HT-29 (cell line): ENCODE data around the gene INSYN2A. TPM values are rescaled to one million over a fixed set of nuclear protein-coding genes. Genes with fewer than 3 reads are reported as not detected.

Source experiments
- DNase-seq: peaks from one replicate; pipeline ENCODE4 v3.0.0-alpha.2; 2015; ENCODE audit warnings: low spot score
- total RNA-seq: library from RNA; depleted of rRNA; stranded (reverse); fragments of >200 nt; shearing (Covaris generic); gene quantifications from 2 replicates; pipeline ENCODE4 v1.2.3, GENCODE V29; 2014

Gene INSYN2A
- total RNA-seq, 1 experiment from 2014 or later = not detected

DNA sequence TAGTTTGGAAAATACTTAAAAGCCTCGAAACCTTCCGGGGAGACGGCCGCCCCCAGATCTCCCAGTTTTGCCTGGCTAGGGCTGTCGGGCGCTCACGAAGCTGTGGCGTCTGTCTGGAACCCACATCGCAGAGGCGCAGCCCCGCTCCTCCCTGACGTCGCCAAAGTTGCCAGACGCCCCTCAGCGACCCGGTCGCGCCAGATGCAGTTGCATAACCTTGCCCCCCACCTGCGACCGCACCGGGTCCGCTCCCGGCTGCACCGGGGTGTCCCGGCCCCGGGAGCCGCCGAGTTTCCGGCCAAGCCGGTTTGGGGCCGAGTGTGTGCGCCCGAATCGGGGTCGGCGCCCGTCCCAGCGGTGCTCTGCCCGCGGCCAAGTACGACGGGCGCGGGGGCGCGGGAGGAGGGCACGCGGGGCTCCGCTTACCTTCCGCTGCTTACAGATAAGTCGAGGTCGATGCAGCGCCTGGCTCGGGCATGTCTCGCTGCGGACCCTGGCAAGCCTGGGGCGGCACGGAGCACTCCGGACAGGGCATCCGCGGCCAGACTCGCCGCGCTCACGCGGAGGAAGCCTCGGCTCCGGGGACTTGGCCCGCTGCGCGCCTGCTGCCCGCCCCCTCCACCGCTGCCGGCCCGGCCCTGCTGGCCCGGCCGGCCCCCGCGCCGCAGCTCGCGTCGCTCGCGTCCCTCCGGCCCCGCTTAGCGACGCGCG is 665 bp downstream of the INSYN2A start:
- DNase-seq = no peak

GRCh38 chr10:127195041-127195506 is 1.3 kb downstream of the INSYN2A start:
- DNase-seq = no peak

GRCh38 chr10:127194599-127194998 is 1.8 kb downstream of the INSYN2A start:
- no peak for DNase-seq

DNA sequence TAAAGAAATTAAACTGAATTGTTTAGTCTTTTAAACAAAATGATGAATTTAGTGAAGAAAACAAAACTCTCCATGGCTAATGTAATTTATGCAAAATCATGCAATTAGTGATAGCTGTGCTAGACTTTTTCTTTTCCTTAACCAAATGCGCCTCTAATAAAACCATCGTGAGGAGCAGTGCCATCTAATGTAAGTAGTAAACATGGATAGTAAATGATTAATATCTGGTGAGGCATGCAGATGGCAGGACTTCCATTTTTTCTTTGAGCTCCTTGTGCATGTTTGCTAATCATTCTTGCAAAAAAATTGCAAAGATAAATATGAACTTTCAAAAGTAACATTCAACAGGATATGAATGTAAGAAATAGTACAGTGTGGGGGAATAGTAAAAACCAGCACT is 2.3 kb downstream of the INSYN2A start:
- DNase-seq = no peak

DNA sequence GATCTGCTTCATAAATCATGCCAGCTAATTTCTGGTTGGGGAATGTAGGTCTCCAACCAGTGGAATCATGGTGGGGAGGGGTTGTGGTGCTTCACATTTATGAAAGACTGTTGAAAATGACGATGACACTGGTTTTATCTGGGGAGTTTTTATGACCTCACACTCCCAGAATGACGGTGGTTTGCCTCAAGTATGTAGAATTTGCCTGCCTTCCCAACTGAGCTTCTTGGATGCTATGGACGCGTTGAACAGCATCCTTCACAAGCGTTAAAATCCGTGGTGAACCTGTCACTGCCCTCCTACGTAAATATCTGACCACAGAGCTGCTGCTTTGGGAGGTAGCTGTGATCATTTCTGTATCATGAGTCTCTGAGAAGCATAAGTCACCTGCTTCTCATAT is 3.3 kb downstream of the INSYN2A start:
- no peak for DNase-seq

DNA sequence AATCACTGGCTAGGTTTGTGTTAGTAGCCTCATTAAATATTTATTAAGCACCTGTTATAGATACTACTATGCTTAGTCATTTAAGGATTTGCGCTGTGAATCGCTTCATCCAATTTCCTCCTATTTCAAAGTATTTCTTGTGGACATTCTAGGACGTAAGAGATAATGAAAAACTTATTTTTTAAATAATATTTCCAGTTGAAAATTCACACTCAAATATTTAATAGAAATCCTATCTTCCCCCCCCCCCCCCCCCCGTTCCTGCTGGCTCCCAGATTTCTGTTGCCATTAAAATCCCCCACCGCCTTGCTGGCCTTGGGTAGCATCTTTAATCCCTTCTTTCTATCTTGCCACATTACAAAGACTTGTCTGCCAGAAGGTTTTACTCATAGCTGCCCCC is 6.0 kb downstream of the INSYN2A start:
- no peak for DNase-seq

DNA sequence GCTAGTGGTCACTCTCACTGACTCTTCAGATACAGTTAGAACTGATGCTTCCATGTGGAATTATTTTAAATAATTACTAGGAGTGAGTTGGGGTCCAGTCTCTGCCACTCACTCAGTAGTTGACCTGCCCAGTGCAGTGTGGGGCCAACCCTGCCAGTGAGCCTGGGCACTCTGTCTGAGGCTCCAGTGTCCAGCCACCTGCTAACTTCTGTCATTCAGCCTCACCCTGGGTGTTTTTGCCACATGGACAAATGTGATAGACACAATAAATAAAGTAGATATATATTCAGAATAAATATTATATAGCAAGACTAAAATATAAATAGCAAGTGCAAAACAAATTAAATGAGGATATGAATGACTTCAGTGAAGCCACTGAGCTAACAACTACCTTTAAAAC is 7.2 kb downstream of the INSYN2A start:
- DNase-seq = no peak

- no peak for DNase-seq
Observed at GRCh38 chr10:127186813-127187212, 9.6 kb downstream of the INSYN2A start.

DNA sequence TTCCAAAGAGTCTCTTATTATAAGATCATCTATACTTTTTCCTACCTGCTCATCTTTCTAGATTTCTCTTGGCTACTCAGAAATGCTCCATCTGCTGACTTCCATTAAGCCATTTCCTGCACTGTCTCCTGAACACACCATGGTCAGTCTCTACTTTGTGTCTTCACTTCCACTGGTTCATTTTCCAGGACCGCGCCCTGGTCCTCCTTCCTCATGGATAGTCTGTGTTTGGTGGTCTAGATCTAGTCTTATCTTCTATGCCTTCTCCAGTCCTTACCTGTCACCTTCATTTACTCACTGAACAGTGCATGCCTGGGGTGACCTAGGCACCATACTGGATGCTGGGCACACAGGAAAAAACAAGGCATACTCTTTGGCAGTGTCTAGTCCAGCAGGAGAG is 11.8 kb downstream of the INSYN2A start:
- no peak for DNase-seq

GRCh38 chr10:127182161-127182560 is 14.2 kb downstream of the INSYN2A start:
- DNase-seq = no peak

DNA sequence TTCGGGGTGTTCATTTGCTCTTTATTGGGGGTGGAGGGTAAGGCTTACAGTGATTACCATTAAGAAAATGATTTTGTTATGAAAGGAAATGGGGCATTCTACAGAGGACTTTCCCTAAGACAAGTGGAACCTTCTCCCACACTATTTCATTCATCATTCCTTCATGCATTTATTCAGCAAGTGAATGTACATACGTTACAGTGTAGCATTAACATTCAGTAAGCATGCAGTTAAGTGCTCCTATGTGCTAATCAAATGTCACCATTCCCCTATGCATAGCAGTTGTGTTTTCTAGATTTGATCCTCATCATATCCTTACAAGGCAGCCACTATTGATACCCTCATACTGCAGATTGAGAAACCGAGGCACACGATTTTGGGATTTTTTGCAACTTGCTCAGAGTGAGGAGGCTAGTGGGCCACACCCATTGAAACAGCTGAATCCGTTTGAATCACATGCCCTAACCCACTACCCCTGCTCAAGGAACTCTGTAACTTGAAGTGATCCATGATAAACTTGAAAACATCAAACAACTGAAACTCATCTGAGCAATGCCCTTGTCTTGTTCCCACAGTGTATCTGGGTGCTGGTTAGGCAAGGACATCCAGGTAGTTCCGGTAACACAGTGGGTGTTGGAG is 16.7 kb downstream of the INSYN2A start:
- DNase-seq = no peak

- DNase-seq = no peak
Observed at GRCh38 chr10:127176649-127177048, 19.7 kb downstream of the INSYN2A start.

DNA sequence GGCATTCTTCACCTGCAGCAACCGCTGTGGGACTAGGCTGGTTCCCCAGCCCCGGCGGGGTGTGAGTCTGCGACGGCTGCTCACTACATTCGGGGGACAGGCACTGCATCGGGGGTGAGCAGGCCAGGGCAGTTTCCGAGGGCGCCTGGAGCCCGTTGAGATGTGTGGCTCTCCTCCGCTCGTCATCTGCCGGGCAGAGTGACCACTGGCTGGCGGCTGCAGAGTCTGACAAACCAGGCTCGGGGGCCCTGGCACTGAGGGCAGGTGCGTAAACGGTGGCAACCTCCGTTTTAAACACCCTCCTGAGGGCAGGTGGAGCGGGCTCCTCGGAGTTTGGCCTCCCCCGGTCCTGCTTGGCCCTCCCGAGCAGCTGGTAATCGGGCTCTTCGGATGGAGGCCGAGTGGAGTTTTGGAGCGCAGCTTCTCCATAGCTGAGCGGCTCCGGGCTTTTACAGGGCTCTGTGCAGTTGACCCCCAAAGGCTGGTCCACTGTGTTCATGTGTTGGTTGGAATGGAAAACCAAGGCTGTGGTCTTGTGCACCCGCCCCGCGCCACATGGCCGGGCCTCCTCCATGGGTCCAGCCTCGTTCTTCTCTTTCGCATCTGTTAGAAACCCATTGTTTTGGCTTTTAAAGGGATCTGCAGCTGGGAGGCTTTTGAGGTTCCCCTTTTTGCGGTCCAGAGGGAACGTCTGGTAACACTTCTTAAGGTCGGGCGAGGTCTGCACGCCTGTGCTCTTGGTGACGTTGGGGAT is 20.9 kb downstream of the INSYN2A start:
- DNase-seq = no peak

- no peak for DNase-seq
Observed at GRCh38 chr10:127174866-127175265, 21.5 kb downstream of the INSYN2A start.

DNA sequence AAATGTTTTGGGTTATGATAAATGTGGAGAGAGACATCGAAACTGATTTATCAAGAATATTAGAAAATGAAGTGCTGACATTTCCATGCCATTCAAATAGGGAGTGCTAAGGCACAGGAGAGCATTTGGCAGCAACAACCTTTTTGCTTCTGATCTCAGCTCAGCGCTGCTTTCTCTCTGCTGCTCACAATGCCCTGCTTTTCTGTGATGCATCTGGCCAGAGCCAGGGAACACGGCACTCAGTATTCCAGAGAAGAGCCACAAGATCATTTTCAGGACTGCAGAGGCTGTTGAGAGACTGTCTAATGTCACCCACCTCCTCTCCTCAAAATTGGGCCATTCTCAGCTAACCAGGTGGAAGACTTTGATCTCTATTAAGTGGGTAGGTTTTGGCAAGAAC is 28.1 kb downstream of the INSYN2A start:
- no peak for DNase-seq

DNA sequence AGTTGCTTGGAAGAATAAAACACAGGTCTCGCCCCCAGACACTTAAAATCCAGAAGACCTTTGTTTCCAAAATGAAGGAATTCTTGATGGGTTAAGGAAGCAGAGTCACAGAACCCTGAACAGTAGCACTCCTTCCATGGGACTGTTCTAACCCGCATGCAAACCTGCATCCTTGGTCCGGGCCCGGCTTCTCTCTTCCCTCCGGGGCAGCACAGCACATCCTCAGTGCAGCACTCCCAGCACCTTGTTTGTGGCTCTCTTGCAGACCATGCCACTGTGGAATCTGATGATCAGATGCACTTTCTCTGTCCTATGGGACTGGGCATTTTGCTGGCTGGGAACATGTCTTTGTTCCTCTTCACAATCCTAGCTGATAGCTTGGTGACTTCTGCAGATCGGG is 33.5 kb downstream of the INSYN2A start:
- DNase-seq = no peak

- DNase-seq = no peak
Observed at GRCh38 chr10:127161482-127161881, 34.9 kb downstream of the INSYN2A start.

DNA sequence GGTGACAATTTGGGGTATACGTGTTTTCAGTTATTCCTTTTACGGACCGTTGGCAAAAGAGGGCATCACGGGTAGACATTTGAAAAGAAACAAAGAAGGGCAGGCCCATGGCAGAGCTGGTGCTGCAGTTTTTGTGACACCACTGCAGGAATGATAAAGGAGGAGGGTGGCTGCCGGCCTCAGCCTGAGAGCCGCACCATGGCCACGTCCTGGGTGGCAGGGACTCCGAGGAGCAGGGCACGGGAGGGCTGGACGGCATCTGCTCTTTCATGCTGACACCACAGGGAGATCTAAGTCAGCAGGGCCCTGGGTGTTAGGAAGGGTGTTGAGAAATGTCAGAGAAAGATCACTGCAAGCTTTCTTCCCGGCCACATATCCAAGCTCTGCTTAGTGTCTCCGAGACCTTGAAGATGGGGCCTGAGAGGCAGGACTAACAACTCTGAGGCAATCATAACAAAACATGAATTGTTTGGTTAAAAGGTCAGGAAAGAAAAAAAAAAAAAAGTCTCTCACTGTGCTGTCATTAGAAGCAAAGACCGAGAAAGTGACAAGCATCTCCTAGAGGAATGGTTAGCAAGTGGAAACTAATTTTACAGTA is 36.6 kb downstream of the INSYN2A start:
- DNase-seq = no peak

GRCh38 chr10:127158662-127159061 is 37.7 kb downstream of the INSYN2A start:
- no peak for DNase-seq

DNA sequence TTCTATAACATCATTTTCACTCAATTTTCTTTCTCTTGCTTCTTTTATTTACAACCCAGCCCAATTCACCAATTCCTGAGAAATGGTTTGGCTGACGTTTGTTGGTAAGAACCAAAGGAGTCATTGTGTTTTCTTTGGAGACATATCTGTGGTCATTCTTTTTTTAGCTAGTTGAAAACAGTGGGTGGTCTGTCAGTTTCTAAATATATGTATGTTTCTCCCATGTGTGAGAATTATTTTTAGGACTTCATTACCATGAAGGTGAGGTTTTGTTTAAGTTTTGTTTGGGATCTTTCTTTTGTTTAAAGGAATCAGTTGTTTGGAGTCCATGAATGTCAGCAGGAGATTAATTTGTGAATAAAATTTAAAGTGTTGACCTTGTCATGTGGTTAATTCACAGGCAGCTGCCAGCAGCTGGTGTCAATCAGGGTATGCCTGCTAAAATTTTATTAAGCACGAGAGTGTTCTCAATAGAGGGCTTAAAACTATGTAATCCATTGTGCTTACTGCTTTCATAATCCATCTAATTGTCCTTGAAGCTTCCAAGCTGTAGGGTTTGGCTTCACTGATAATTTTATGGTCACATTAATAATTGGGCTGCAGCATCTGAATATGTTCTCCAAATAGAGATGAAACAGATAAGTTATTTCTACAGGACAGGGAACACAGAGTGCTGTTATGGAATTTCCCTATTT is 38.7 kb downstream of the INSYN2A start:
- DNase-seq = no peak

- DNase-seq = no peak
Observed at GRCh38 chr10:127157089-127157488, 39.3 kb downstream of the INSYN2A start.
